Stimulated activated CD4-positive, alpha-beta T cell treated with anti-CD3 and anti-CD28 coated beads, Interleukin-2, amount 100 ng/mL, for 24 hours (primary cell): Measurements from ENCODE around the gene MFAP3L.
"Not testable (repeated sequence)": the region's sequence is repeated elsewhere in the genome, so short reads cannot be mapped to it uniquely, and the experiment has no call there.

Source experiments
- DNase-seq, 2 donors: peaks; one replicate each; pipeline ENCODE4 v3.0.0-alpha.2; 2020

Gene MFAP3L

DNA sequence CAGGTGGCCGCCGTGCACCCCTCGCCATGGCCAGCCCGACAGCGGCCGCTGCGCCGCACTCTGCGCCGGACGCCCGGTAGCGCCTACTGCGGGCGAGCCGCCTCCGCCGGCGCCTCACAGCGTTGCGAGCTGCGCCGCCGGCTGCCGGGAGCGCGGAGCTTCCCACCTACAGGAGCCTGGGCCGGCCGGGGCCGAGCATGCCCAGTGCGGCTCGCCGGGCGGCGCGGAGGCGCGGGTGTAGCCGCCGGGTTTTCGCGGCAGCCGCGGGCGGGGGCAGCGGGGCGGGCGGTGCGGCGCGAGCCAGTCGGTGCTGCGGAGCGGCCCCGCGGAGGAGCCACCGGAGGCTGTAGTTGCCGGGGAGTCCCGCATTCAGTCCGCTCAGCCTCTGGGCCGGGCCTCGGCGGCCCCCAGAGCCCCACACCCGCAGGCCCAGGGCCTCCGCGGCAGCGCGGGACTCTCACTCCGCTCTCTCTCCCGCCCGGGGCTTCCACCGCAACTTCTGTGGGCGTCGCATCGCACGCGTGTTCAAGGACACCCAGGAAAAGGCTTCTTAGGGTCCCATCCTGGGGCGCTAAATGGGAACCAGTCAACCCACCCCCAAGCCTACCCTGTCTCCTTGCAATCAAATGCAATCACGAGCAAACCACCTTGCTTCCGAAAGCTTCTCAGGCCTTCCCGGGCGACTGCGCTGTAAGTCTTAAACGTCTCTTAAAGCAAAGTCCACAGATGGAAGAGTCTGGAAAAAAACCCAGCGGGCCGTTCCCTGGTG, at the start of gene MFAP3L:
TSS of gene MFAP3L (minus strand) at position 143 of the 769 bp plus-strand sequence. CDS start 20,518 bp downstream, outside the sequence.
- DNase-seq = peak; percentile 83 to 86

DNA sequence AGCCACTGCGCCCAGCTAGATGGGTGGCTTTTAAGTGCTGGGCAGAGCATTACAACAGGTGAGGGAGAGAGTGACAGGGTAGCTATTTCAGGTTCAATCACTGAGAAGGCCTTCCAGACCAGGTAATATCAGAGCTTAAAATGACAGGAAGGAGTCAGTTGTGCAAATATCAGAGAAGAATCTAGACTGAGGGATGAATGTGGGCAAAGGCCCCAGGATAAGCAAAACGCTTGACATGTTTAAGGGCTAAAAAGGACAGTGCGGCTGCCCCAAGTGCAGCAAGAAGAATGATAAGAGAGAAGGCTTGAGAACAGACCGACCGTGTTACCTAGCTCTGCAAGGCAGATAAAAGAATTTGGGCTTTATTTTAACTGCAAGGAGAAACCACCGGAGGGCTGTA, 45.0 kb upstream of the MFAP3L start:
- DNase-seq = no peak

DNA sequence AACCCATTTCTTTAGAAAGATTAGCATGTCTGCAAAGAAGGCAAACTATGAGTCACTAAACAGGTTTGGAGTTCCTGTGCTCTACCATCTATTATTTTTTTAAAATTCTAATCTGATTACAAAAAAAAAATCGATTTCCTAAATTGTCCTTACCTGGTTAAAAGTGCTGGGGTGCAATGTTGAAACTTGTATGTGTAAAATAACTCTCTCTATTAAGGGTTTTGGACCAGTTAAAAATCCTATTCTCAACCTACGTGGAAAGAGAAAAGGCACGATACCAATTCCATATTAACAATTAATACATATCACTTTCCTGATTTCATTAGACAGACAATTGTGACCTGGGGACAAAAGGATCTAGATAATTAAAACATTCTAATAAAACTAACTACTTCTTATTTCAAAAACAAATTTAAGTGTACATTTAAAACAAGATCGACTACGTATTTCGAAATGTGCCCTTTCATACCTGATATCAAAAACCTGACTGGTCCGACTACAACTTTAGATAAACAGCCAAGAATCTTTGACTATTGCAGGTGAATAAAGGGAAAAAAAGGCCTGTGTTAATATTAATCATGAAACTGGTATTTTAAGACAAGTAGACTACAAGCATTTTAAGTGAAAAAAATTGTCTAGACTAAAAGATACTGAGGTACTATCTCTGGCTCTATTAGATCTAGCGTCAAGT, 42.4 kb upstream of the MFAP3L start:
- DNase-seq = no peak

DNA sequence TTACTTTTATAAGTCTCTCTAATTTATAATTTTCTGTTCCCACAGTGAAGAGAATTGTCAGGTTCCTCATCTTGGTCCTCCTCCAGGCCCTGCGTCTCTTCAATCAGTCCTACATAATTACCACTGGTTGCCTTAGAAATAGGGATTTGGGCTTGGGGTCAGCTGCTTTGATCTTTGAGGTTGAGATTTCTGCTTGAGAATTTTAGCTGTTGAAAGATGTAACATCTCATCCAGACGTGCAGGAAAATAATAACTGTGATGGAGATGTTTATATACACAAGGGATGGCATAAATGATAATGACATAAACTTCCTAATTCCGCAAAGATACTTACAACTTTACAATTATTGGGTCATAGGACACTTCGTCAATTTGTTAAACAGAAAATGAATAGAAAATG, 33.2 kb upstream of the MFAP3L start:
- DNase-seq = no peak

DNA sequence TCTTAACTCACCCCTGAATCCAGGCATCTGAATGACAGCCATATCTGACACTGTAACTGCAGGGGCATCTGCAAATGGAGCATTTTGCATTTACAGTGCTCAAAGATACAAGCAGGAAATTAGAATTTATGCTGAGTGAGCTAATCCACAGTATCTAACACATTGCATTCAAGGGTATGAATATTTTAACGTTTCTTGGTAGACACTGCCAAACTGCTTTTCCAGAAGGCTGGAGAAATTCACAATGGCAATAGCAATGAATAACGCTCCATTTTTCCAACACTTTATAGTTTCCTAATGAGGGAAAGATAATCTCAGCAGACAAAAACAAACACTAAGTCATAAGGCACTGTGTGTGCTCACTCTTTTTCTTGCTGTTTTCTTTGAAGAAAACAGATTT, 32.6 kb upstream of the MFAP3L start:
- DNase-seq = no peak

DNA sequence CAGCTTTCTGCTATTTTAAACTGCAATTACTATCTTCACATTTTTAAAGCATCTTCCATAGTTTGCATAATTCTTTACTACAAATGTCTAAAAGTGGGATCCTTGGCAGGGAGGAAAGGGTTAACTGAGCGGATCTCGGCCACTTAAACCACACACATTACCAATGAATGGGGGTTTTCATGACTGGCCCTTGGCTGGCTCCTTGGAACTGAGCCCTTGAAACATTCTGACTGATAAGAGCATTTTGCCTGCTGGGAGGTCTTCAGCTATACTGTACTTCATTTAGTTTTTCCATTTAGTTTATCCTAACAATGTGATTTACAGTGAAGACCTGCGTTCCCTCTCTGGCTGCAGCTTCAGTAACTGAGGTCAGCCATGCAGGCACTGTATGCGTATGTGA, 31.7 kb upstream of the MFAP3L start:
- DNase-seq = no peak

DNA sequence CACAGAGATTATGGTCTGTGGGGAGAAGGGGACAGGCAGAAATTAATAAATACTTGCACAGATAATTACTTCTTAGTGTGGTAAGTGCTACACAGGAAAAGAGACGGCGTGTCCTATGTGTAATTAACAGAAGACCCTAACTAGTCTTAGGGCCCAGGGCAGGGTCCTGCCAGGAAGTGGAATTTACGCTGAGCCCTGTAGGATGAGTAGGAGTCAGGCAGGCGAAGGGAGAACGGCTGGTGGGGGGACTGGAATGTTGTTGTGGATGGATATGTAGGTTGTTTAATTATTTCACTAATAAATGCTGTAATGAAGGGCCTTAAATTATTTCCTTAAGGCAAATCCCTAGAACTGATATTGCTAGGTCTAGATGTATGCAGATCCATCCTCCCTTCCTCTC, 26.7 kb upstream of the MFAP3L start:
- no peak for DNase-seq

DNA sequence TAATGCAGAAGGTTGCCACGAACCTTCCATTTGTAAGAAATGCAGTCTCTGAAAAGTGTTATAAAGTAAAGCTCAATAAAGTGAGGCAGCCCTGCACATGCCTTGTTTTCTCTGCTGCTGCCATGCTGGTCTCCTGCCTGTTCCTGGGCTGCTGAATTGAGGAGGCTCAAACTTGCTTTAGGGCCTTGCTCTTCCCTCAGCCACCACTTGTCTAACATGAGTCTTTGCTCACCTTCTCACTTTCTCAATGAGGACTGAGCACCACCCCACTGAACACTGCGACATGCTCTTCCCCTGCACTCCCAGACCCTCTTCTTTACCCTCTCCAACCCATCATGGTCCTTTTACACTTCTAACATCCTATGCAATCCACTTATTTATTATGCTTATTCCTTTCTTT, 25.2 kb upstream of the MFAP3L start:
- DNase-seq = no peak

DNA sequence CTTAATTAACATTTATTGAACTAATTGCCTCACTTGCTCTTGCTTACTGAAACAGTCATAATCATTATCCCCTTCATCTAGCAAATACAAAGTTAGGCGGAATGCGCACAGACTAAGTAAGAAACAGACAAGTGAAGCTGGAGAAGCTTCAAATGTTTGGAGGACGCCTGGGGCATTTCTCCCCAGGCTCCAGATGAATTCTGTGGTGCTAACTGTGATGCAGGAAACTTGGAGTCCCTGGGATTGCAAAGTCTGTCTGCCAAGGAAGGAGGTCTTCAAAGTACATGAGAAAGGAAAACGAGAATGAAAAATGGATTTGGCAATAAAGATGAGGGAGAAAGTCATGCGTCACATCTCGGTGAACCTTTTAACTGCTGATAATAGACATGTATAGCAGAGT, 23.6 kb upstream of the MFAP3L start:
- no peak for DNase-seq

DNA sequence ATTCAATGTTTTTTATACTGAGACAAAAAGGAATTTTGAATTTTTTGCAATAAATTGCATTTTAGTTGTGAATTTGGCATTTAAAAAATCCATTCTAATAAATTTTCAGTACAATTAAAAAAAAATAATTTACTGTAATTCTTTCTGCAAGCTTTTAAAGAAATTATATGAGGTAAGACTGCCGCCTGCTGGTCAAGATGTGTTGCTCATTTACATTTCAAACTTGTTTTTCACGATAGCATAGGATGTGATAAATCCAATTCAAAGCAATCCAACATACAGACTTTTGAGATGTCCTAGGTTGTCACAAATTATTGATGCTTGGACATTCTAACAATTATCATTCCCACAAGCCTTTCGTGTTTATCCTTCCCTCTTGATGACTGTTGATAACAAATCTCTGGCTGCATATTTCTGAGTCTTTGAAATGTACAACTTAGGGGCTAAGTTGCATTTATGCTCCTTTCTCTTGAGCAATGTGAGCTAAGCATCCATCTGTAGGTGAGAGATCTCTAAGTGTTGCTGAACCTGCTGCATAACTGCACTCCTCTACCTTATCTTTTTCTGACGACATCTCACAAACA, 21.7 kb upstream of the MFAP3L start:
- peak; percentile 61 to 65 for DNase-seq

DNA sequence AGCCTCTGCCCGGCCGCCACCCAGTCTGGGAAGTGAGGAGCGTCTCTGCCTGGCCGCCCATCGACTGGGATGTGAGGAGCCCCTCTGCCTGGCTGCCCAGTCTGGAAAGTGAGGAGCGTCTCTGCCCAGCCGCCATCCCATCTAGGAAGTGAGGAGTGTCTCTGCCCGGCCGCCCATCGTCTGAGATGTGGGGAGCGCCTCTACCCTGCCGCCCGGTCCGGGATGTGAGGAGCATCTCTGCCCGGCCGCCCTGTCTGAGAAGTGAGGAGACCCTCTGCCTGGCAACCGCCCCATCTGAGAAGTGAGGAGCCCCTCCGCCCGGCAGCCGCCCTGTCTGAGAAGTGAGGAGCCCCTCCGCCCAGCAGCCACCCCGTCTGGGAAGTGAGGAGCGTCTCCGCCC, 20.0 kb upstream of the MFAP3L start:
- DNase-seq = not testable (repeated sequence)

DNA sequence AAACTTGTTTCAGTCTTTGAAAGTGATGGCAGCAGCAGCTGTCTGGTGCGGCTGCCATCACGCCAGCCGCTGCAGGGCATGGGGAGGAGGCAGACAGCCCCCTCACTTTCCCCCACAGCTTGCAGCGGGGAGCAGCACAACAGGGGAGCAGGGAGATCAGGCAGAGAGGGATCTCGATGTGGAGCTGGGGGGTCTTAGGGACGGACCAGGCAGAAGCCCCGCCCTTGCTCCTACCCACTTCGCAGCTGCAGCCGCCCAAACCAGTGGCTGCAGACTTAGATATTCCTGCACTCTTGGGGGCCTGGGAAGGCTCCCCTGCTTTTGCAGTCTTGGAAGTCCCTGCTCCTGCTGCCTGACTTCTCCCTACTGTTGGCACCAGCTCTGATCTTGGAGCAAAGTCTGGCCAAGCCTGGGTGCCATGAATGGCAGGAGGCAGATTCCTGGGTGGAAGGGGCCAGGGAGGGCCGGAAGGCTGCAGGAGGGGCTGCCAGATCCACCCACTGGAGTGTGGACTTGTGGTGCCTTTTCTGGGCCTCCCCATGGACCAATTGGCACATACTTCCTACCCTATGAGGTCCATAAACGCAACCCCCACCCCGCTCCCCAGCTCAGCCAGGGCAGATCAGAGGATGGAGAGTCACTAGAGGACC, 14.0 kb upstream of the MFAP3L start:
- no peak for DNase-seq

DNA sequence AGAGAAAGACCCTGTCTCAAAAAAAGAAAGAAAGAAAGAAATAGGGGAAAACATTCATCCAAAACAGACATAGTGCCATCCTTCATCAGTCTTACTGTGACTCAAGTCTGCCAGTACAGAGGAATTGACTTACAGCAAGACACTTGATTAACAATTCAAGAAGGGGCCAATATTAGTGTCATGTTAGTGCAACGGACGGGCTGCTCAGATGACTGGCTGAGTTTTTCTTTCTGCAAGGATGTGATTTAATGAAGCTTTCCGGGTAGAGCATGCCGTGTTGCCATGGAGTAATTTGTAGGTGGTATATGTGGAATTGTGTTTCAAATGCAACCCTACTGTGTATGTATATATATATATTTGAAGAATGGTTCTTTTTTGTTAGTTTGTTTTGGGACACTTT, 12.6 kb upstream of the MFAP3L start:
- DNase-seq = no peak

DNA sequence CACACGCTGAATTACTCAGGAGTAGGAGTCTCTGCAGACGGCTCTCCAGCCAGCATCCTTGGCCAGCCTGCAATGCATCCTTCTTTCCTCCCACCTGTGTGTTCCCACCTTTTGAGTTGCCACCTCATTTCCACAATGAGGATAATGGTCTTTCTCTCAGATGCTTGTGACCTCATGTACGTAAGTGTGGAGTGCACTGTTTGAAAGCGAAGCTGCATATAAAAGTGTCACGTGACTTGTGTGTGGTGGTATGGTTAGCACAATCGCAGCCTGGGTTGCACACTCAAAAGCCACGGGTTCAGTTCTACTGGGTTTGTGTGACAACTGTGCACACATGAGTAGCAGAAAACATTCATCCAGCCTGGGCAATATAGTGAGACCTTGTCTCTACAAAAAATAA, 12.0 kb upstream of the MFAP3L start:
- no peak for DNase-seq

DNA sequence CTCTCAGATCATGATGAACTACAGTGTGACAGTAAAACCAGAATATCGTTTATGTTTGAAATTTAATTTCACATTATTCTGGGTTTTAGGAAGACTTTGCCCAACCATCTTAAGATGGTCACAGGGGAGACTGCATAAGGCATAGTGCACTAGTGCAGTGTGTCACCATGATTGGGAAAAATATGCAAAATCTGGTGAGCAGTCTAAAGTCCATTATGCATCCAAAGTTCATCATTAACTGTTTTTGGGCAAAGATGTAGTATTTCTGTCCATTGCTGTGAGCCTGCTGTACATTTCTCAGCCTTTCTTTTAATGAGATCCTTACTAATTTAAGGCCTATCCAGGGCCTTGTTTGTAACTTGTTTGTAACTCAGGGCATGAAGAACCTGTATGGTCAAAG, 11.3 kb upstream of the MFAP3L start:
- DNase-seq = no peak

DNA sequence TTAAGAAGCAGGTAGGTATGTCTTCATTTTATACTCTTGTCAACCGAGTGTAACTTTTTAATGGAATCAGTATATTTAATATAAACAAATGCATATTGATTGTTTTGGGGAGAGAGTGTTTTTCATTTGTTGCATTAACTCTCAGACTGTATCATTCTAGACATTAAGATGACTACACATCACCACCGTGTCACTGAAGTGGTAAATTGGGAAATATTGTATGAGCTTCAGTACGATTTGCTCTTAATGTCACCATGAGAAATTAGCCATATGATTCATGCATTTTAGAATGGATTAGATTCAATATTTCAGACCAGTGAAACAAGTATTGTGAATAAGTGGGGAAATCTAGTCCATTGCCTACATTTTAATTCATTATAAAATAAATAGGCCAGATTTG, 9.7 kb upstream of the MFAP3L start:
- no peak for DNase-seq

DNA sequence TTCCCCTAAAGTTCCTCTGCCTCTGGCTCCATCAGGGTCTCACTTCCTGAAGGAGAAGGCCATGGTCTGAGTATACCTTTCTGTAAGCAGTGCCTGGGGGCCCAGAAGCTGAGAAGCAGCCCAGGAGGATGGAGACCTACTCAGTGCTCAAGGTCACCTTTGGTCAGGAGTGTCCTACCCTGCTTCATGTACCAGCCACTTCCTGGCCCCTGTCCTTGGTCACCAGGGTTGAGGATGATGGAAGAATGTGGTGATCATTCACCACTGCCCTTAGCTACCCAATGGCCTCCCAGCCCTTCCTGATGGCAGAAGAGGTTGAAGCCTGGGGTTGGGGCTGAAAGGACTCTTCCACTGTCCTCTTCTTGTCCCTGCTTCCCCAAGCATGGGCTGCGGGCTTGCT, 9.0 kb upstream of the MFAP3L start:
- no peak for DNase-seq

DNA sequence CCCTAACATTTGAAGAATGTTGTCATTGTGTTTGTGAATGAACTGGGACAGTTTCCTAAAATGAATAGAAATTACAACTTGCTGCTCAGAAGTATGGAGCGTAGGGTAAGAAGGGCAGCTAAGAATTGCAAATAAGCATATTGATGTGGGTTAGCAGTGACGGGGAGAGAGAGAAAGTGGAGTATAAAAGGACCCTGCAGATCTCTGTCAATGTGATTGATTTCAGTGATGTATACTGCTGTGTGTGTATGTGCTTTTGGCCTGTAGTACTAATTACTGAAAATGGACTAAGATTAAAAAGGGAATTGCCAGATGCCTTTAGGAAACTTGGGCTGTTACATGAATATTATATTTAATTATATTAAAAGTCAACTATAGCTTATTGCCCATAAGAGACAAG, 7.8 kb upstream of the MFAP3L start:
- DNase-seq = no peak

DNA sequence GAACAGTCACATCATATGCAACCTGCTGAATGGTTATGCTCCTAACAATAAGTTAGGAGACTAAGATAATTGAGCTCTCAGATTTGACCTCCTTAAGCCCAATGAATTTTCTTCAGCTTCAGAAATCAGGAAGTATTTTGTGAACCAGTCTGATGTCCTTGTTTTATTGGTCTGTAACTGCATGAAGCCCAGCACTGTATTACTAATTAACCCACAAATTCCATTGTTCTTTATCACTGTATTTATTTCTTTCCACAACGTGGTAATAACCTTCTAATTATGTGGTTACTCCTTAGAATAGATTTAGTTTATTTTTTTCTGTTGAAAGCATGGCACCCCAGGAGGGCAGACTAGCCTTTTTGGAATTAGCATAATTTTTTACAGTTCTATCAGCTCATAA, 3.9 kb upstream of the MFAP3L start:
- DNase-seq = no peak

DNA sequence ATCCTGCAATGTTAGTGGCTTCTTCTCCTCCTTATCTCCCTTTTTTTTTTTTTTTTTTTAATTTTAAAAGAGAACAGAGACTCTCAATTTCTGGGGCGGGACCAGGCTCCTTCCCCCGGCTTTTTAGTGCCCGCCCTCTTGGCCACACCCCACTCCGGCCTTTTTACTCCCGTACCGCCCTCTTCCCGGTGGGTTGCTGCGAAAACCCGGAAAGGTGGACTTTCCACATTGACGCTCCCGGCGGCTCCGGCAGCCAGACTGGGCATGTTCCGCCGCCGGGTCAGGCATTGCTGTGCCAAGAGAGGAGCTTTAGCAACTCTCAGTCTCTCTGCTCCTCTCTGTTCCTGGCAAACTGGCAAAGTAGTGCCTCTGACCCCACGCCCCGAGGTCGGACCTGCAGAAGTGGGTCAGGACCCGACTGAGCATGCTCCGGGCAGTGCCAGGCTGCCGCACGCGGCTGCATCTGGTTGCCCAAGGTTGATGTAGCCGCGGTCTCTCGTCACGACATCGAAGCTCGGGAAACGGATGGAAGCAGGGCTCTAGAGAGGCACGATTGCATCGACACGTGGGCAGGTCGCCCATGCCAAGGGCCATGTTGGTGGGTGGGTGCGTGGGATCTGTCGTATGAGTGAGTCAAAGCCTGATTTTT, 1.1 kb upstream of the MFAP3L start:
- peak; percentile 94 to 95 for DNase-seq

DNA sequence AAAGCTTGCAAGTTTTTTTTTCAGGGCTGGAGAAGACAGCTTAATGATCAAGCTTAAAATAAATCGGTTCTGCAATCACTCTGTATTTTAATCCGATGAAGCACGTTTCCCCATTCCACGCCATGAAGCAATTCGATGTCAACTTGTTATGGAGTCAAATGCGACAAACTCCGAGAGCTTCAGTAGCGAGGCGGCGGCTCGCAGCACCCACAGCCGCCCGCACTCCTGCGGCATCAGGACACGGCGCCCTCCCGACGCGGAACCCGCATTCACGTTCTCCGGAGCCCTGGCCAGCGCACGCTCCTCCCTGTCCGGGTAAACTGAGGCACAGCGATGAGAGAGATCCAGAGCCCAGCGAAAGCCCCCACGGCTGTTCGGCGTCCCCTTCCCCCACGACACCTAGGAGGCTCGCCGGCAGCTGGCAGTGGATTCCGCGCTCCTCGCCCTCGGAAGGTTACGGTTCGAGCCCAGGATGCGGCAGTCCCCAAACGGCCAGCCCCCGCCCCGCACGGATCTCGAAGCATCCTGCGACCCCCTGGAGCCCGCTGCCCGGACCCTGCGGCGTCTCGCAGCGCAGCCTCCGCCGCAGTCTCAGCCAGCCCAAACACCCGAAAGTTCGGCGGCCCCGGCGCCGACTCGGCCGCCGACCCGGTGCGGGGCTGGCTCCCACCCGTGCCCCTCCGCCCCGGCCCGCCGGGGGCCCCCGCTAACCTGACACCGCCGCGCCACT, 507 bp downstream of the MFAP3L start:
- DNase-seq = peak in 1 of 2 donors; percentile 24

DNA sequence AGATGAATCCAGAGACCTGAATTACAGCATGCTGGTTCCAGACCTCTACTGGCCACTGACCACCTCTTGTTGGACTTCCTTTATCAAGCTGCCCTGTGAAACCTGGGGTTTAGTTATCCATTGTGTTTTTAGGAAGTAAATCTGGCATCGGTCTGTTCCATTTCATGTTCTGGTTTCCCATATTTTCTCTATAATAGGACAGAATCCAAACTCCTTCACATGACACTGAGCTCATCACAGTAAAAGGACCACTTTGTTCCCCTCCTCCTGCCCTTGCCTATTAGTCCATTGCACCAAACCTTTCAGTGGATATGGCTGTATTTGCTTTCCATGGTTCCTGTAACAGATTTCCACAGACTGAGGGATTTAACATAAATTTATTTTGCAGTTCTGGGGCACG, 4.0 kb downstream of the MFAP3L start:
- no peak for DNase-seq

DNA sequence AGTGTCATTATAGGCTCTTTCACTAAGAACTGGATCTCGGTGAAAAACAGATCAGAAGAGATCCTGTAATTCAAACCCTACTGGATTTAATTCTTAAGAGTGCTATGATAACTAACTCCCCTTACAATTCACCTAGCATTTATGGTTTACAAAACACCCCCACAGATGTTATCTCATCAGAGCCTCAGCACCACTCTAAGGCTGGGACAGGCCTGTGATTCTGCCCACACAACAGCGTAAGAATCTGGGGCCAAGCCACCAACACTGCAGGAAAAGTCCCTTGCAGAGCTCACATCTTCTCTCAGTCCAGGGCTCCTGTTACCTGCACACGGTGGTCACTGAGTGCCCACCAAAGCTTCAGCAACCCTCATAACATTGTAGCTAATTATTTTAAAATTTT, 8.9 kb downstream of the MFAP3L start:
- DNase-seq = no peak
